Forelimb muscle (tissue), 1 donor: ENCODE measurements around the gene CCN6. TPM values are rescaled to one million over a fixed set of nuclear protein-coding genes. Genes with fewer than 3 reads are reported as not detected.
"Not testable (repeated sequence)": the region's sequence is repeated elsewhere in the genome, so short reads cannot be mapped to it uniquely, and the experiment has no call there.

Experiments used
- DNase-seq: peaks from one replicate; pipeline ENCODE4 v3.0.0-alpha.2; 2013; ENCODE audit warnings: low read depth
- polyA plus RNA-seq: library from polyadenylated mRNA; unstranded; fragments of 120-200 nt; gene quantifications from one replicate; pipeline ENCODE4 v1.2.1, GENCODE V29; 2013; ENCODE audit not compliant: insufficient read length

Gene CCN6
- polyA plus RNA-seq, 1 donor = 0.15 TPM

DNA sequence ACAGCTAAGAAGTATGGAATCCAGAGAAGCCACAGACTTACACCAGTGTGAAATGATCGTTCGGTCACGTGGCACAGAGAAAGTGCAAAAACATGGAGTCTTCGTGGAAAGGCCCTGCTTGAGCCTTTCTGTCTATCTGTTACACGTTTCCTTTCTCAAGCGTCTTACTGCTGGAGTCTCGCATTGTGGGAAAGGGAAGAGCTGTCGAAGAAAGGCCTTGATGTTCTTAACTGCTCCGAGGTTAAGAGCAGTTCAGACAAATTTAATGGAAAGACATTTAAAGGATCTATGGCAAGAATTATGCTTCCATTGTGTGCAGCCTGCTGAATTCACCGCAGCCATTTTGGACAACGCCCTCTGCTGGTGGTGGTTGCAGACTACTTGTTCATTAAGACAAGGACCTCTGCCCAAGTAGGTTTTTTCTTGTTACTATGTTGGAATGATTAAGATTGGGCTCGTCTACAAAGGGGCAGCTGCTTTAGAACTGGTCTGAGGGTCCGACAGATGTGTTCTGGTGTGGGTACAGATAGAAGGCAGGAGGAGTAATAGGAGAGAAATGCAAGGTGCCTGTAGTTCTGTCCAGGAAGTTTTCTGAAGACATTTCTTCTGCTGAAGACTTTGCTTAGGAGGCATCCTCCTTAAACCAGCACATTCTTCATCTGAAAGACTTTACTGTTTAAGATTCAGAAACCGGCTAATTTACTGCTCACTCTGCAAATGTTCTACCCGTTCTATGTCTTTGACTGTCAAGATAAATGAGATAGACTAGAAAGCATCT is 24.7 kb upstream of the CCN6 start:
- no peak for DNase-seq

DNA sequence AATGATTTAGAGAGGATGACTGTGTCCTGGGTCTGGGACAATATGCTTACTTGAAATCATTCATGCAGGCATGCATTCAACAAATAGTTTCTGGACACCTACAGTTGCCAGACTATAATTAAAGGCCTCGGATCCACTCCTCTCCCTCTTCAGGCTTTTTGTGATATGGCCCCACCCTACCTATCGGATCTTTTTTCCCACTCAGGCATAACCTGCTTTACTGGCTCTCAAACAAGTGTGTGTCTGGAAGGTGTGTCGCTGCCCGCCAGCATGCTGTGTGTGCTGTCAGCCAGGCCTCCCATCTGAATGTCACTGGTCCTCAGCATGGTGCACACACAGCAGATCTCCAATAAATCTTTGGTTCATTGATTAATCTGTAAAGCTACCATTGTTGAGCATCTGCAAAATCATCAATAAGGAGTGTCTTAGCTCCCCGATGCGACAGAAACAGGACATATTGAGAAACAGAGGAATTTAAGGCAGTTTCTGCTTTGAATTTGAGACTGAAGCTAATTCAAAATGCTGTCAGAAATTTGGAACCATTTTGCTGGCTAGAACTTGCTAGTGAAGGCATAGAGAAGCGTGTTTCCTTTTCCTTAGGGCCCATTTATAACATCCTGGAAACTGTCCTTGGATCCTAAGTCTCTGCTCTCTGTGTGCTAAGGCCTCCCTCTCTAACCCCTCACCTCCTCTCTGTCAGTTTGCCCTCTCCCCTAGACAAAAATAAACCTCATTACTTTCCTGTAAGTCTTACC is 23.5 kb upstream of the CCN6 start:
- DNase-seq = no peak

DNA sequence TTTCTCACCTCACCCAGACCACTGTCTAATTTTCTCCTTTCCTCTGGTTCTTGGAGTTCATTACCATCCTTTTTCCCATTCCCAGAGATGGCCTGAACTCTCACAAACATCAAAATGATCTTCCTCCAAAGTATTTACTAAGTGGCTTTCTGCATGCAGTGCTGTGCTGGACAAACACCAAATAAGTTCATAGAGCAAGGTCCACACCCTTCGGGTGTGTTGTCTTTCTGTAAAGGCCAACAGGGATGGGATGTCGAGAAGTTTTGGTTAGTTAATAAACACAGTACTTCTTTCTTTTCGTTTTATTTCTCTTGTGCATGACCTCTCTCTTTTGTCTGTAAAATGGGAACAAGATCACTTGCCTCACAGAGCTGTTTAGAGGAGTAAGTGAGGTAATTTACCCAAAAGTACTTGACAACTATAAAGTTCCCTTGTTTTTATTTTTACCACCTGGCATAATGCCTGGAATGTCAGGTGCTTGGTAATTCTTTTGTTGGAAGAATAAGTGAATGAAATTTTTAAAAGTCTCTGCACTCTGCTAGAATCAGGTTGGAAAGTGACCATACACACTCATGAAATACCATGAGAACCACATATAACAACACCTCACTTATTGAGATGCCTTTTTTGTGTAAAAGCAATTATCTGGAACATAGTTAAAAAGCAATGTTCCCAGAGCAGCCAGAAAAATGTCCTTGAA is 22.8 kb upstream of the CCN6 start:
- DNase-seq = no peak

DNA sequence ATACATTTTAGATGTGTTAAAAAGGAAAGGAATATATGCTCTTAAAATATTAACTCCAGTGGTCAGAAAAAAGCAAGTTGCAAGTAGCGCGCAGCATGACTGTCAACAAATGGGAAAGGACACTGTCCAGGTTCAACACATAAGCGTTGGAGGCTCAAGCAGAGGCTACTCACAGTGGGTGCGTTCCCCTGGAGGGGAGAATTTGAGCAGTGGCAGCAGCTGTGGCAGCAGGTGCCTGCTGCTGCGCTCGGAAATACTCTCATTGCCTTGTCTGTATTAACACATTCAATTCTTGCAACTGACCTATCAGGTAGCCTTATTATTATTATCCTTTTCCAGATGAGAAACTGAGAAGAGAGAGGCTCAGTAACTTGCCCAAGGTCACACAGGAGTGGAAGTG is 21.9 kb upstream of the CCN6 start:
- no peak for DNase-seq

DNA sequence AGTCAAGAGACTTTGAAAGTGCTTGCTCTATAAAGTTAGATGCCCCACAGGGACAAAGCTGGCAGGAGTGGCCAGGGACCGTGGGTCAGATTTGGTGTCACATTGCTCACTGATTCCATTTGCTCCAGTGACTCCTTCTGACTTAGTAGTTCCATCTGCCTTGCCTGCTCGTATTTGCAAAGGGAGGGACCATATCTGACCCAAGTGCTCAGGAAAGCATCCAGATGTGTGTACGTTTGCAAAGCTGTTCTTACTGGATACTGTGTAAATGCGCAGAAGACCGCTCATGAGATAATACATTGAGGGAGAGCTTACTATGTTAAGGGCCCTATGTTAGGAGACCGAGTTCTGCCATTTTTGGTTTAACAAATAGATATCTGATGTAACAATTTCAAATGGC is 21.2 kb upstream of the CCN6 start:
- no peak for DNase-seq

DNA sequence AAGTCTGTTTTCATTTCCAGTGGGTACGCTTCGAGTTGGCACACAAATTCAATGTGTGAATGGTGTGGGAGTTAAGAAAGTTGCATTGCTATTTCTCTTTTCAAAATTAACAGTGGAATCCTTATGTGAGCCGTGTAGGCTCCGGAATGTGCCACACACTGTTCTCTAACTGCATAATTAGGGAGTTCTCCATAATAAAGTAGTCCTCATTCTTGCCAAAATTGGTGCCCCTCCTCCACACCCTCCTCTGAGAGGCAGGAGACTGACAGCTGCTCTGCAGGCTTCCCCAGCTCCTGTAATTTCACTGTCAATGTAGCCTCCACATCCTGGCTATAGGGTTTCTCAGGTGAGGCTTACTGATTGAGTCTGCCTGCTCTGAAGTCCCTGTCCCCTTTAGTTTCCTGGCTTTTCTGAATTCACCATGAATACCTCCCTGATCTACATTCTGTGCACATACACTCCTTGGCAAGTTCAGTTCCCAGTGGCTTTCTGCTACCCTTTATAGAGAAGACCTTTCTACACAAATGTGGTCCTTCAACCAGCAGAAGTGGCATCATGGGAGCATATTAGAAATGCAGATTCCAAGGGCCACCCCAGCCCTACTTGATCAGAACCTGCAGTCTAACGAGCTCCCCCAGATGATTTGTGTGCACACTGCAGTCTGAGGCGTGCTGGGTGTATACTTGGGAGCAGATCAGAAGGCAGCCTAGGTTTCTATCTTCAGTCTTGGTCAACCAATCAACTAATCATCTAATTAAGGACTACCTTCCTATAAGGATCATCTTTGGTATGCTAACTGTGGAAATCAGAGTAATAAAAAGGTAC is 19.9 kb upstream of the CCN6 start:
- DNase-seq = no peak

DNA sequence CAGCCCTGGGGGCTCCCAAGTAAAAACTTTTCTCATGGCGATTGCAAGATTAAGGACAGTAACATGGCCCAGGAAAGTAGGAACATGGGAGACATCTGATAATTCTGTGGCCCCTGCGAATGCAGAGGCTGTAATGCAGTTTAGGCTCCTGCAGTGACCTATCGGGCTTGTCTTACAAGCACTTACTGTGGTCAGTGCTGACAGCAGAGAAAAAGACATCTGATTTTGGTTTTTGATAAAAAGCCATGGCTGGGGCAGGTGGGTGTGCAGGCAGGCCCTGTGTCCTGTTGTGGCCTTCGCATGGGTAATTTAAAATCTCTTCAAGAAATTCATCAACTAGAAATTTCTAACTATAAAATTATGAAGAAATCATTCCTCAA is 19.3 kb upstream of the CCN6 start:
- DNase-seq = no peak

DNA sequence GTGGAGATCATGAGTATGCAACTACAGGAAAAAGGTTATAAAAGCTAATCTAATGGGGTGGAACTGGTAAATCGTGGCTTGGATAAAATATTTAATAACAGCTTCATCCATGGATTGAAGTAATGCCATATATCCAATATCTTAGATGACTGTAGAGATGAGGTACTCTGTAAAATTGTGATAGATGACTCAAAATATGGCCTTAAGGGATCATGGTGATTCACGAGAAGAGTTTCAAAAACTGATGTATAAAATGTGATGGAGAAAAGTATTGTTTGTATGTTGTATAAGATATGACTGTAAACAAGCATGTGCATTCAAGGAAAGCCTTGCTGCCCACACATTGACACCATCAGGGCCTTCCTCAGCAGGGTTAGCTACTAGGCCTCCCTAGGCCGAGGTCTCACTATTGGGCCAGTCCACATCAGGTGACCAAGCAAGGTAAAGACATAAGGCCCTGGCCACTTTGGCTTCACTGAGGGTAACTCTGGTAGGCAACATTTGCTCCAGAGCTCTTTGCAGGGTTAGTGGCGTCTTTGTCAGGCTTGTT is 17.7 kb upstream of the CCN6 start:
- DNase-seq = no peak

DNA sequence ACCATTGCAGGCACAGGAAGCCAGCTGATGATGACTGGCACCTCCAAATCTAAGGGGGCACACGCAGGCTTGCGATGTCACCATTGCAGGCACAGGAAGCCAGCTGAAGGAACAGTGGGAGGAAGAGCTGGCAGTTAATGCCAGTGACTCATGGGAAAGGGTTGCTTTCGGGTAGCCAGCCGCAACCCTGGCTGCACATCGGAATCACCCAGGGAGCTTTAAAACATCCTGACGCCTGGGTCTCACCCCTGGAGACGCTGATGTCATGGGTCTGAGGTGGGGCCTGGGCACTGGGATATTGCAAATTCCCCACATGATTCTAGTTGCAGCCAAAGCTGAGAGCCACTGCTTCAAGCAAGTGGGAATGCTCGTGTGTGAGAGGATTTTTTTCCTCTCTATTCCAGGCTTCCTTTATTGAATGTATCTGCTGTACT is 16.1 kb upstream of the CCN6 start:
- no peak for DNase-seq

DNA sequence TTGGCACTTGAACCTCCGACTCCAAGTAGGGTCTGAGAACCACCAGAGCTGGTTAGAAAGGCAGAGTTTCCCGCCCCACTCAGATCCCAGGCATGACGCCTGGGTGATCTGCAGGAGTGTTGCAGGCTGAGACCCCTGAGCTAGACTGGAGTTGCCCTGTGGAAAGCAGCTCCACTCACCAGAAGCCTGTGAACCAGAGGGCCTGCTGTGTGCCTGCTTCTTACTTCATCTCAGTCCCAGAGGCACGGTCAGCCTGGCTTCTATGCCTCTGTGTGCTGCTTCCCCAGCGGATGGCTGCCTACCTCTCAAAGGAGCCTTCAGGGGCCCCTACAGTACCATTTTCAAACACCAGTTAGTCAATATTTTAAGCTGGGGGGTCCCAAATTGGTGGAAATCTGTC is 15.6 kb upstream of the CCN6 start:
- no peak for DNase-seq

DNA sequence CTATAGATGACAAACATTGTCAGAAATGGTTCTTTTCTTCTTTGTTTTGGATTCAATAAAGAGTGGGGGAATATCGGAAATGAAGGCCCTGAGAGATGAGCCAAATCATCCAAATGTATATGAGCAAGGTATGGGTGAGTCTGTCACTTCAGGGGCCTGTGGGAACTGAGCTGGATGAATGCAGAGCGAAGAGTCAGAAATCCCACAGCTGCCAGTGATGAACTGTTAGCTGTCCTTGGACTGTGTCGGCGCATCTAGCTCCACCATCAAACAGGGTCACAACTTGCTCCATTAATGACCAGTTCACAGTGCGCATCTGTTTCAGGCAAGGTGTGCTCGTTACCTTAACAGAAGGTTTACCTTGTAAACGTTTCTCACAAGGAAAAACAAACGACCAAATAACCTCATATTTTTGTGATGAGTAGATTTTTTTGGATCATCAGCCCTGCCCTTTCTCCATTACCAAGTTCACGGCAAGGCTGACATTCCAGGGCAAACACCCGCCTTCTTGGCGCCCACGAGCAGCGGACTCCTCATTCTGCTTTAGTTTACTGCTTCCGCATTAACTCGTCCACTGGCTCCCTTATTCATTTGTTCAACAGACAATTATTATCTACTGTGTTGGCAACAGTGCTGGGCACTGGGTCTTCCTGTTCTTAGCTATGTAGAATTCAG is 15.0 kb upstream of the CCN6 start:
- no peak for DNase-seq

DNA sequence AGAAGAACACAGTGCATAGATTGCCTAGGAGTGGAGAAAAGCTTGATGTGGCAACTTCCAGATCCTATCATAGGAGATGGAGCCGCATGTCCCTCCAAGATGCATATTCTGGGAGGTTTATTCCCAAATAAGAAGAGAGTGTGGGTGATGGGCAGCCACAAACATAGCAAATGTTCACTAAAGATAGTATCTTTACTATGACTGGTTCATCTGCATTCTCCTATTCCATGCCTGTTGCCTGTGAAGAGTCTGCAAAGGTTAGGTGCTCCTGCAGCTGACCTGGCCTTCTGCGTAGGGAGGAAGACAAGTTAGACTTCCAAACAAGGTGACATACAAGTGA is 14.5 kb upstream of the CCN6 start:
- DNase-seq = no peak

DNA sequence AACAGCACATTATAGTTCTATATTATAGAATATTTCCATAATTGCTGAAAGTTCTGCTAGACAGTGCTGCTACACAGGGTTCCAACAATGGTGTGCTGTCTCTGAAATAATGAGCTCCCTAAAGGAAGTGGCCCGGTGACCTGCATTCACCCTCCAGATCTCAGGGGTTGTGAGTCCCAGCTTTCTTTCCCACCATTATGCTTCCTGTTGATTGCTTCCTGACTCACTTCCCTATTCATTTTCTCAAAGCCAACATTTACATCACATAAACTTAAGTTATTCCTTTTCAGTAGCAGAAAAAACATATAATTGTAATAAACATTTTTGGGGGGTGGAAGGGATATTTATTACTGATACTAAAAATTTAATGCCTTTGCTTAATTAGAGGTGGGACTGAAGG is 12.9 kb upstream of the CCN6 start:
- no peak for DNase-seq

DNA sequence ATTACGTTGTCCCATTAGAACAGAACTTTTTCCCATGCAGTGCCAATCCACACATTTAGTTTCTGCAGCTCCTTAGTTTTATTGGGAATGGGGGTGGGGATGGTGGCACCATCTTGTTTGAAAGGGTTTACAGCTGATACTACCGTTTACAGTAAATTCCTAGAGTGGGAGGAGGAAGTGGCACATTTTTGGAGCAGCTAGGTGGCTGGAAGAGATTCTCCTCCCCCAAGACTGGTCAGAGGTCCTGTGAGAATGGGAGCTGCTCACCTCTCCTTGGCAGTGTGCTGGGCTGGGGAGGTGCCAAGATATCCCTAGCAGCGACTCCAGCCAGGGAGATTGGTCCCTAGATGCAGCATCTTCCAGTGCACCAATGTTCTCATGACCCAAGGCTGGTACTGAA is 12.4 kb upstream of the CCN6 start:
- no peak for DNase-seq

DNA sequence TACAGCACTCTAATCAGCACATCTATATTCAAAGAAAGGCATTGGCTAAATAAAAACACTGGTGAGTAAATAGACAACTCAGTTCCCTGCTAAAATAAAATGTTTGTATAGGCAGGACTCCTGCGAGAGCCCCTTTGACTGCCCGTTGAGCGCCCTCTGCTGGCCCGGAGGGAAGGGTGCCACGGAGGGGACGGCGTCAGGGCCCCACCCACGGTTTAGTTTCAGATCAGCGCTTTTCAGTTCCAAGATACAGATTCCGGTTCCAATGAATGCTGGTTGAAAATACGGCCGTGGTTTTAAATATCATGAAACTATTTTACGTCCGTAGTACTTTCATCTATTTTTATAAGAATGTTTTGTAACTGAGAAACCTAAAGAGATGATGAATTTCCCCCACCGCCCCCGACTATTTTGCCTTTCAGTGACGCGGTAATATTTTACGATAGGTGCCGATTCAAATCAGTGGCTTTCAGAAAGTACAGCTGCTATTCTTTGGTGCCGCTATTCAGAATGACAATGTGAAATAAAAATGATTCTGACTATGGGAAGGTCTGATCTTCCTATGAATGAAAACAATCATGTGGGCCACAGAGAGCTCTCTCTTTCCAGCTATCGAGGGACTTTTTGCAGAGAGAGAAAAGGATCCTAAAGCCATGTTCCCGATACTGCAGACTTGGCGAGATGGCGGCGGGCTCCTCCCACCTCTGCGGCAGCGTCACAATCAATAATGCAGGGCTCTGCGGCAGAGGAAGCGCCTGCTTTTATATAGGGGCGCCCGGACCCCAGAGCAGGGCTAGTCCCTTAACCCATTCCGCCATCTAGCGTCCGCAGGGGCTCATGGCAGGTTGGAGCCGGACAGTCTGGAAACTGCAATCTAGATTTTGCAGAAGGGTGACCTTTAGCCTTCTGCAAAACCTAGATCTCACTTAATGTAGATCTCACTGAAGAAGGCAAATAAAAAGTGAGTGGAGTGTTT is 10.6 kb upstream of the CCN6 start:
- DNase-seq = peak; percentile 66

DNA sequence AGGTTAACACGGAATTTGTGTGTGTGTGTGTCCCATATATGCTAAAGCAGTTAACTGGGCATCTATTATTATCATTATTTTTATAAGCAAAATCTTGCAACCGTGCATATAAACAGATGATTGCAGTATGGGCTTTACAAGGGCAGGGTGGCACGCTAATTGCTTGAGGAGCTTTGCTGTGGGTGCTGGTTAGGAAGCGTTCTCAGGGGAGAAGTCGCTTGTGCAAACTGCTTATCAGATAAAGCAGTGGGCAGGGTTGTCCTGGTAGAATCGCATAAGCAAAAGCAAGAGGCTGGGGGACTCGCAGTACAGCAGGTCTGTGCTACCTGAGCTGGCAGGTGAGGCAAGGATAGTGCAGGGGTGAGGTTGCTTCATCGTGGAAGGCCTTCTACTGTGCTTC is 9.7 kb upstream of the CCN6 start:
- no peak for DNase-seq

DNA sequence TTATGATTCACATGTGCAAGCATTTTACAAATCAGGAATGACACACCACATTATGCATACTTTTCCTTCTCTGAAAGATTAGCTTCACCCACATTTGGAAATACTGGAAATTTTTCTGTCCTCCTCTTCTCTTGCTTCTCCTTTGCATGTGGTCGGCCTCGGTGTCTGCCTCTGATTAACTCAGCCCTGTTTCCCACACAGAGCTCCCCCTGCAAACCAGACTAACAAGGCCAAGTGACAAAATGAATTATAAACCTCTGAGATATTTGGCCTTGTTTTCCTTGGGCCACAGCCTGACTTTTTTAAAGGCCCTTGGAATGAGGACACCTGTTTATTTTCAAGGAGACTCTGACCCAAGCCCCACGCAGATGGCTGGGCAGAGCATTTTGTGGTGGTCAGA is 9.0 kb upstream of the CCN6 start:
- no peak for DNase-seq

DNA sequence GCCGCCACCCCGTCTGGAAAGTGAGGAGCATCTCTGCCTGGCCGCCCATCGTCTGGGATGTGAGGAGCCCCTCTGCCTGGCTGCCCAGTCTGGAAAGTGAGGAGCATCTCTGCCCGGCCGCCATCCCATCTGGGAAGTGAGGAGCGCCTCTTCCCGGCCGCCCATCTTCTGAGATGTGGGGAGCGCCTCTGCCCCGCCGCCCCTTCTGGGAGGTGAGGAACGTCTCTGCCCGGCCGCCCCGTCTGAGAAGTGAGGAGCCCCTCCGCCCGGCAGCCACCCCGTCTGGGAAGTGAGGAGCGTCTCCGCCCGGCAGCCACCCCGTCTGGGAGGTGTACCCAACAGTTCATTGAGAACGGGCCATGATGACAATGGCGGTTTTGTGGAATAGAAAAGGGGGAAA is 6.4 kb upstream of the CCN6 start:
- not testable (repeated sequence) for DNase-seq

DNA sequence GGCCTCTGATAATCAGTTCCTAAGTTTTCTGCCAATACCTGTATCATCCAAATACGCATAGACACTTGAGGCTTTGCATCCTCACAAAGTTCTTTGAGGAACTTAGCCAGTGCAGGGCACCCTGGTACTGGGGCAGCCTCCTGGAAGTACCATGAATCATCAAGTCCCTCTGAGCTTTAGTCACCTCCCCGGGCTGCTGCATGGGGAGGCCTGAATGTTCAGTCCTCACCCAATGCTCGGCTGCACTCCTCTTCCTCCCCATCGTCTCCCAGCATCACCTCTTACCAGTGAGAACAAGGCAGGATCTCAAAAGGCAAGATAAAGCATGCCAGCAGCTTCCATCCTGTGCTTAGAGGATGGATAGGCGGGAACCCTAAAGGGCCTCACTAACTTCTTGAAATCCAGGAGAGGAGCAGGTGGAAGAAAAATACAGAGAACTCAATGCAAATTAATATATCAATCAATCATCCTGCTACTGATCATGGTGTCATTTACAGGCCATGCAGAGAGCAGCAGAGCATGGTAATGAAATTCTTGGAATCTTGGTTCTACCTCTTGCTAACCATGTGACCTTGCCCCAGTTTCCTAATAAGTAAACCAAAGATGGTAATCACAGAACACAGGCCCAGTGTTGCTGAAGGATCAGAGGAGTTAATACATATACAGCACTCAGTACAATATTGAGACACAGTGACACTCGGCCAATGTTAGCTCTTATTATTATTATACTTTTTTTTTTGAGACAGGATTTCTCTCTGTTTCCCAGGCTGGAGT is 4.7 kb upstream of the CCN6 start:
- DNase-seq = no peak
